ENCODE measurements around the gene NPHS2. TPM values are rescaled to one million over a fixed set of nuclear protein-coding genes. Genes with fewer than 3 reads are reported as not detected.

Gene NPHS2
- total and polyA plus RNA-seq, 2 donors (not counting 3 experiments of a cell fraction or from before 2014, with no cell fraction given) = not detected

- TF ChIP-seq MYC (IDR thresholded peaks at IDR 0.05; ENCODE audit: low read depth, low read length) = no peak
- TF ChIP-seq MAX (IDR thresholded peaks at IDR 0.05; ENCODE audit: insufficient read depth, insufficient read length) = no peak
- no peak for TF ChIP-seq POLR2A (IDR thresholded peaks at IDR 0.05; ENCODE audit: low read depth, low read length)
- TF ChIP-seq FOS (IDR thresholded peaks at IDR 0.05; ENCODE audit: borderline replicate concordance, insufficient read depth, low read length) = no peak
- no peak for TF ChIP-seq JUN (IDR thresholded peaks at IDR 0.05; ENCODE audit: borderline replicate concordance, insufficient read depth, insufficient read length, low read depth)
- no peak for TF ChIP-seq GATA2 (IDR thresholded peaks at IDR 0.05; ENCODE audit: insufficient read depth, insufficient read length, low read depth, low read length)
- TF ChIP-seq POLR2AphosphoS5 (IDR thresholded peaks at IDR 0.05; ENCODE audit: insufficient read depth, low read depth, low read length) = no peak
- intact Hi-C loops (cut with micrococcal nuclease) = loop anchor here (10.0 kb wide), 1 partner anchor 224 kb away; no protein-coding TSS in a partner anchor
Measured at GRCh38 chr1:179590671-179591070, 14.9 kb upstream of the NPHS2 start.

GRCh38 chr1:179589509-179589908 lies 13.8 kb upstream of the NPHS2 start:
- no TSS peak for BruUV-seq (replicated peaks)
- CTCF ChIA-PET = interaction anchor here (0.9 kb wide), 1 partner anchor 8 kb away, joined by 3 read pairs; no protein-coding TSS in a partner anchor
- Histone ChIP-seq H3K9ac (replicated peaks; ENCODE audit: extremely low read depth, insufficient read depth, low read length) (no peak overlapping the region), H3K4me1 (ENCODE audit: control insufficient read depth, extremely low read depth, insufficient read depth, low read length) (no peaks in the 10 kb centered on the region), H3K9me3 (replicated peaks; ENCODE audit: control insufficient read depth, insufficient read depth, low read length) (no peaks in the 10 kb centered on the region), H3K4me2 (ENCODE audit: insufficient read depth, low read length) (no peak overlapping the region), H3K79me2 (ENCODE audit: control insufficient read depth, insufficient read depth, low read length) (no peaks in the 10 kb centered on the region), H3K9me1 (replicated peaks; ENCODE audit: control insufficient read depth, extremely low read depth, insufficient read depth, low read length) (no peaks in the 10 kb centered on the region), H3K36me3 (ENCODE audit: control insufficient read depth in 2 of 2, extremely low read depth in 1 of 2, insufficient read depth in 2 of 2, low read length in 2 of 2) (no peaks in the 10 kb centered on the region), H4K20me1 (replicated peaks; ENCODE audit: control insufficient read depth, extremely low read depth, insufficient read depth, low read length) (no peaks in the 10 kb centered on the region), H2AFZ (ENCODE audit: low read depth, low read length) (no peak overlapping the region), H3K4me3 (replicated peaks in 1 of 3; ENCODE audit: insufficient read depth in 1 of 3, low read depth in 1 of 3, low read length in 3 of 3) (no peak overlapping the region), H3K27me3 (ENCODE audit: control insufficient read depth in 2 of 2, insufficient read depth in 2 of 2, low read length in 2 of 2) (peaks cover 33 to 44% of the 10 kb centered on the region in 2 experiments), H3K27ac (ENCODE audit: insufficient read depth, low read depth, low read length) (no peak overlapping the region)
- DNase-seq (ENCODE audit: low read depth, low spot score) (no peak), FAIRE-seq (no peak)
- intact Hi-C loops (cut with micrococcal nuclease) = no loop called here
- dilution Hi-C loops (cut with MboI; ENCODE audit: extremely low pct_ligation_motif_present, low sequenced_read_pairs) = no loop called here
- POLR2A ChIA-PET = no interaction called here
- TF ChIP-seq GATA2 (IDR thresholded peaks at IDR 0.05; ENCODE audit: insufficient read depth, insufficient read length, low read depth, low read length) (no peak), EZH2 (IDR thresholded peaks at IDR 0.05; ENCODE audit: borderline replicate concordance, low read depth, low read length, severe bottlenecking) (no peak), POLR2A (IDR thresholded peaks at IDR 0.05; ENCODE audit: low read depth, low read length) (no peak), MYC (IDR thresholded peaks at IDR 0.05; ENCODE audit: low read depth, low read length) (no peak), MAX (IDR thresholded peaks at IDR 0.05; ENCODE audit: insufficient read depth, insufficient read length) (no peak), JUN (IDR thresholded peaks at IDR 0.05; ENCODE audit: borderline replicate concordance, insufficient read depth, insufficient read length, low read depth) (no peak), CTCF (IDR thresholded peaks at IDR 0.05; ENCODE audit: extremely low read depth in 1 of 2, insufficient read depth in 1 of 2, low read depth in 1 of 2, low read length in 2 of 2) (no peak)

More at GRCh38 chr1:179590671-179591070, 14.9 kb upstream of the NPHS2 start:
- no peaks in the 10 kb centered on the region for H3K9me1 ChIP-seq (replicated peaks; ENCODE audit: control insufficient read depth, extremely low read depth, insufficient read depth, low read length)
- BruUV-seq (replicated peaks) = no TSS peak
- H3K4me2 ChIP-seq (ENCODE audit: insufficient read depth, low read length) = no peak overlapping the region
- H4K20me1 ChIP-seq (replicated peaks; ENCODE audit: control insufficient read depth, extremely low read depth, insufficient read depth, low read length) = no peaks in the 10 kb centered on the region
- ChIA-PET CTCF (interaction anchor here (1.1 kb wide), 1 partner anchor 9 kb away, joined by 3 read pairs; no protein-coding TSS in a partner anchor), POLR2A (no interaction called here)
- DNase-seq (ENCODE audit: low read depth, low spot score) (no peak), FAIRE-seq (no peak)
- H3K27me3 ChIP-seq (ENCODE audit: control insufficient read depth in 2 of 2, insufficient read depth in 2 of 2, low read length in 2 of 2) = peaks cover 32 to 39% of the 10 kb centered on the region in 2 experiments
- H3K36me3 ChIP-seq (ENCODE audit: control insufficient read depth in 2 of 2, extremely low read depth in 1 of 2, insufficient read depth in 2 of 2, low read length in 2 of 2) = no peaks in the 10 kb centered on the region
- no peaks in the 10 kb centered on the region for H3K9me3 ChIP-seq (replicated peaks; ENCODE audit: control insufficient read depth, insufficient read depth, low read length)
- no peak overlapping the region for H3K9ac ChIP-seq (replicated peaks; ENCODE audit: extremely low read depth, insufficient read depth, low read length)
- no peak overlapping the region for H2AFZ ChIP-seq (ENCODE audit: low read depth, low read length)
- H3K4me3 ChIP-seq (replicated peaks in 1 of 3; ENCODE audit: insufficient read depth in 1 of 3, low read depth in 1 of 3, low read length in 3 of 3) = no peak overlapping the region
- H3K79me2 ChIP-seq (ENCODE audit: control insufficient read depth, insufficient read depth, low read length) = no peaks in the 10 kb centered on the region
- dilution Hi-C loops (cut with MboI; ENCODE audit: extremely low pct_ligation_motif_present, low sequenced_read_pairs) = no loop called here
- H3K27ac ChIP-seq (ENCODE audit: insufficient read depth, low read depth, low read length) = no peak overlapping the region
- no peaks in the 10 kb centered on the region for H3K4me1 ChIP-seq (ENCODE audit: control insufficient read depth, extremely low read depth, insufficient read depth, low read length)
